Temporal lobe (tissue), 1 donor: ENCODE measurements around the gene CRY2. TPM values are rescaled to one million over a fixed set of nuclear protein-coding genes. Genes with fewer than 3 reads are reported as not detected.

Experiments used
- total RNA-seq: library from RNA; depleted of rRNA; stranded (reverse); fragments of >200 nt; gene quantifications from one replicate; pipeline ENCODE4 v1.2.3, GENCODE V29; 2014

Gene CRY2
- total RNA-seq, 1 donor from 2014 or later: 33.9 TPM

Other genes with a start within 250 kb of the CRY2 start
- 12.5 TPM for gene CHST1, start 181.9 kb upstream of the CRY2 start, total RNA-seq
- gene SLC35C1, start 42.3 kb upstream of the CRY2 start, total RNA-seq: 5.9 TPM
- gene MAPK8IP1, start 38.2 kb downstream of the CRY2 start, total RNA-seq: 75.0 TPM
- 0.25 TPM for gene FREY1, start 59.8 kb downstream of the CRY2 start, total RNA-seq
- 13.0 TPM for gene PEX16, start 70.4 kb downstream of the CRY2 start, total RNA-seq
- 0.25 TPM for gene LARGE2, start 75.2 kb downstream of the CRY2 start, total RNA-seq